GM12874 (cell line): Measurements from ENCODE around the gene R3HDM1.

Source experiments
- CTCF ChIP-seq: IDR thresholded peaks from 2 replicates; pipeline ENCODE4 v1.5.1; 2011; ENCODE audit warnings: low read depth, mild to moderate bottlenecking, control low read depth, low read length, moderate library complexity; ENCODE audit not compliant: insufficient read depth

Gene R3HDM1

GRCh38 chr2:135551356-135551755, 20.1 kb downstream of the R3HDM1 start:
- TF ChIP-seq CTCF: no peak

GRCh38 chr2:135552887-135553286, 21.6 kb downstream of the R3HDM1 start:
- TF ChIP-seq CTCF: no peak

DNA sequence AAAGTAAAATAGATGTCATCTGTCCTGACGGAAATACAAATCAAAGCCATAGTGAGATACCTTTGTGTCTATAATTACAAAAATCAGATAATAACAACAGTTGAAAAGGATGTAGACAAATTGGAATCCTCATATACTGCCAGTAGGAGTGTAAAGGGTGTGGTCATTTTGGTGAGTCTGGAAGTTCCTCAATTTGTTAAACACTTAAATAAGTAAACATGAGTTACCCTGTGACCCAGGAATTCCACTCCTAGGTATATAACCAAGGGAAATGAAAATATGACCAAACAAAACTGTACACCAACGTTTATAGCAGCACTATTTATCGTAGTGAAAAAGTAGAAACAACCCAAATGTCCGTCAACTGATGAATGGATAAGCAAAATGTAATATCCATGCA, 24.0 kb downstream of the R3HDM1 start:
- no peak for TF ChIP-seq CTCF

DNA sequence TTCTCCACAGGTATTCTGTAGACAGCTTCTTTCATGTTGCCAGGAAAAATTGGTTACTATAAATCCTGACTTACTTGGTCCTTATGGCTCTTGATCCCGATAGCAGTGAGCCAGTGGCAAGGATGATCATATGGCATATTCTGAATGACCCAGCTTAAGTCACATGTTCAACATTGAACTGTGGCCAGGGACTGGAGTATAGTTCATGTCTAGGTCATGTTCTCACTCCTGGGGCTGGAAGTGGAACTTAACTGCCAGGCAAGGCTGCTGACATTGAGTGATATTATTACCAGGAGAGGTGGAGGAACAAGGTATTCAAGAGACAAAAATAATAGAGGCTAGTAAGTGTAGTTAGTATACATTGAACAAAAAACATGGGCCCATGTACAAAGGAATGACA, 26.2 kb downstream of the R3HDM1 start:
- no peak for TF ChIP-seq CTCF

GRCh38 chr2:135561925-135562324, 30.6 kb downstream of the R3HDM1 start:
- no peak for TF ChIP-seq CTCF

- no peak for TF ChIP-seq CTCF
Measured at GRCh38 chr2:135563793-135564192, 32.5 kb downstream of the R3HDM1 start.

DNA sequence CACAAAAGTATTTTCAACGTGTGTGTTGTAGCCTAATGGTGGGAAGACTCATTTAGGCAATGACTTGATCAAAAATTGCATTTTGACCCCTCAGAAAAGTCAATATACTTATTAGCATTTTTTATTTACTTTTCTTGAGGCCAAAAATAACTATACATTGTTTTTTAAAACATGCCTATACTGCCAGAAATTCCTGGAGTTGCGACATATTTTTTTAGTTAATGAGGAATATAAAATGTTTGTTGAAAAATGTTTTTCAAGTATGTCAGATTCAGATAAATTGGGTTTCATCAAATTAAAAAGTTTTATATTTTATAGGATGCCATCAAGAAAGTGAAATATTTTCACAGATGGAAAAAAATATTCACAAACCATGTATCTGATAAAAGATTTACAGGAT, 39.6 kb downstream of the R3HDM1 start:
- no peak for TF ChIP-seq CTCF

GRCh38 chr2:135573620-135574019, 42.3 kb downstream of the R3HDM1 start:
- TF ChIP-seq CTCF: no peak
